T-helper 2 cell treated with Interferon-gamma antibody and Interleukin-4, amounts not matched to agents 100 ng/mL and 5 ng/mL, for 36 hours (primary cell): ENCODE data around the gene CDA. TPM values are rescaled to one million over a fixed set of nuclear protein-coding genes. Genes with fewer than 3 reads are reported as not detected.

Experiments
- intact Hi-C: fragments of 100-400 bp; cut with micrococcal nuclease; formaldehyde crosslinking; loops from one replicate; pipeline ENCODE4 v1.15.1; 2023
- total RNA-seq: library from RNA; stranded (reverse); gene quantifications from 2 replicates; pipeline ENCODE4 v1.2.3, GENCODE V29; 2022

Gene CDA
- not detected in 2 replicates for total RNA-seq

DNA sequence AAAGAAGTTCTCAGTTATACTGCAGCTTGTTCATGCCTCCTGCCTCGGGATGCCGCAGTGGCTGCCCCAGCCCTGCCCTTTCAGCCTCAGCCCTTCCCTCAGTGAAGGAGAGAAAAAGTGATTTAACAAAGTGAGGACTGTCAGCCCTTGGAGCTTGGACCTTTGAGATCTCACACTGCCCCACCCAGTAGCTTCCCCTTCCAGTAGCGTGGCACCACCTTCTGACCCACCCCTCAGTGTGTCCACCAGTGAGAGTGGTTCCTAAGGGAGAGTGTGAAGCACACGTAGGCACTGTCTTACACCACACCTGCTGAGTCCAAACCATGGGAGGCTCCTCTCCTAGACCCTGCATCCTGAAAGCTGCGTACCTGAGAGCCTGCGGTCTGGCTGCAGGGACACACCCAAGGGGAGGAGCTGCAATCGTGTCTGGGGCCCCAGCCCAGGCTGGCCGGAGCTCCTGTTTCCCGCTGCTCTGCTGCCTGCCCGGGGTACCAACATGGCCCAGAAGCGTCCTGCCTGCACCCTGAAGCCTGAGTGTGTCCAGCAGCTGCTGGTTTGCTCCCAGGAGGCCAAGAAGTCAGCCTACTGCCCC, at the start of gene CDA:
Gene CDA (plus strand): TSS at position 464 of the 592 bp plus-strand sequence. CDS start 33 bp downstream, at position 497.
- intact Hi-C loops, result no loop called here

DNA sequence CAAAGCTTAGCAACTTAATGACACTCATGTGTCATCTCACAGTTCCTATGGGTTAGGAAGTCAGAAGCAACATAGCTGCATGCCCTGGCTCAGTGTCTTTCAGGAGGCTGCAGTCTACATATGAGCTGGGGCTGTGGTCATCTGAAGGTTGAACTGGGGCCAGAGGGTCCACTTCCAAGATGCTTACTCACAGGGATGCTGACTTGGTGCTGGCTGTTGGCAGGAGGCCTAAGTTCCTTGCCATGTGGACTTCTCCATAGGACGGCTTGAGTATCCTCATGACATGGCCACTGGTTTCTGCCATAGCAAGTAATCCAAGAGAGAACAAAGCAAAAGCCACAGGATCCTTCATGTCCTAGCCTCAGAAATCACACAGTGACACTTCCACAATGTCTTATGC, 48.6 kb upstream of the CDA start:
- intact Hi-C loops, result no loop called here

DNA sequence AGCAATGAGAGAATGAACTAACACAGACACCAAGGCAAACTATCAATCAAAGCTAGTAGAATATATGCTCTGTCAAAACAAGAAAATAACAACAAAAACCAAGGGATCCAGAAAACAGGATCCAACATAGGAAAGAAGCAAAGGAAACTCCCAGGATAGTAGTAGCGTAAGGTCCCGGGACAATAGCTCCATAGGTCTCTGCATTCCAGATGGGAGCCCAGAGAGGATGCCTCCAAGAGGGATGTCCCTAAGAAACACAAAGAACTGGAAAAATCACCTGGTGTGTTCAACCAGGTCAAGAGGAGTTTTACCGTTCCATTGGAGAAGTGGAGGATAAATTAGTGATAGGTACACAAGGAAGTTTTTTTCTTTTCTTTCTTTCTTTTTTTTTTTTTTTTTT, 42.3 kb upstream of the CDA start:
- intact Hi-C loops, result no loop called here

DNA sequence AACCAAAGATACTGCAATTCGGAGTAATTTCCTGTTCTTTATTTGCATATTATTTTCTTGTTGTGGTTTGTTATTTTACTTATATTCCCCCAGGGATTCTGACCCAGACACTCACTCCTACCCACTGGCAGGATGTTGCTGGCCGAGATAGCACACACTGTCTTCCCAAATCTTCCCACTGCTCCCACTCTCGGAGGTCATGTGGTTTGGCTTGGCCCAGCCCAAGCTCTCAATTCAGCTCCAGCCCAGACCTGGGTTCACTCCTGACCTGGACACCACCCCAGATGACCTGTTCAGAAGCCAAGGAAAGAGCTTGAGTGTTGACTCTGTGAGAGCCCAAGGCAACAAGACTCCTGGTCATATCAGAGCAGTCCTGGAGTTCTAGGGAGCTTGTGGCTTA, 37.7 kb upstream of the CDA start:
- intact Hi-C loops, result no loop called here

DNA sequence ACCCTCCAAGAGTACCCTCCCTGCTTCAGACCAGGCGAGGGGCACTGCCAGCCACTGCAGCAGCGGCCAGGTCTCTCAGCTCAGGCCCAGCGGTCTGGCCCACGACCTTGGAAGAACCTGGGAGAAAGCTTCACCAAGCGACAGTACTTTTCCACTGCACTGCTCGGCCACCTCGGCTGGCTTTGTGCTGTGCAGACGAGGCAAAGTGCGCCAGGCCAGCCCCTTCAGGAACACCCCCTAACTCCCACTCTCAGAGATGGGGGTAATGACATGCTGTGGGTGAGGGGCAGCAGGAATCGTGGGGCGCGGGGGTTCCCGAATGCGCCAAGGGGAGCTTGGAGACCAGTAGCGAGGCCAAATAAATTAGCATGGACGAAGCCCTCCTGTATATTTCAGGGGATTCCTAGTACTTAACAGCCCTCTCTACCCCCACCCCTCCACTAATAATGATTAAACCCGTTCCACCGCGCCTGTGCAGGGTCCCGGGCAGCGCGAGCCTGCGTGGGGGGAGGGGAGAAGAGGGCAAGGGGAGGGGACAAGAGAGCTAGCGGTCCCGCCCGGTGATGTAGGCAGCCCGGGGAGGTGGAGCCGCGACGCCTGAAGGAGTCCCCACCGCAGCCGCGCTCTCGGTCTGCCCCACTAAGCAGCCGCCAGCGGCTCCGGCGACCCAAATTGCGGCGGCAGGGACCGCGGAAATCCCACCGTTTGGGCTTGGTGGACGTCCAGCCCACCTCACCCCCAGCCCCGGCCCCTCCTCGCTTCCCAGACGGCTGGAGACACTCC, 36.8 kb upstream of the CDA start, which contains the start of gene FAM43B:
Gene FAM43B (plus strand): TSS at position 629 of the 783 bp plus-strand sequence. CDS start 401 bp downstream, outside the sequence.
- intact Hi-C loops, result no loop called here

DNA sequence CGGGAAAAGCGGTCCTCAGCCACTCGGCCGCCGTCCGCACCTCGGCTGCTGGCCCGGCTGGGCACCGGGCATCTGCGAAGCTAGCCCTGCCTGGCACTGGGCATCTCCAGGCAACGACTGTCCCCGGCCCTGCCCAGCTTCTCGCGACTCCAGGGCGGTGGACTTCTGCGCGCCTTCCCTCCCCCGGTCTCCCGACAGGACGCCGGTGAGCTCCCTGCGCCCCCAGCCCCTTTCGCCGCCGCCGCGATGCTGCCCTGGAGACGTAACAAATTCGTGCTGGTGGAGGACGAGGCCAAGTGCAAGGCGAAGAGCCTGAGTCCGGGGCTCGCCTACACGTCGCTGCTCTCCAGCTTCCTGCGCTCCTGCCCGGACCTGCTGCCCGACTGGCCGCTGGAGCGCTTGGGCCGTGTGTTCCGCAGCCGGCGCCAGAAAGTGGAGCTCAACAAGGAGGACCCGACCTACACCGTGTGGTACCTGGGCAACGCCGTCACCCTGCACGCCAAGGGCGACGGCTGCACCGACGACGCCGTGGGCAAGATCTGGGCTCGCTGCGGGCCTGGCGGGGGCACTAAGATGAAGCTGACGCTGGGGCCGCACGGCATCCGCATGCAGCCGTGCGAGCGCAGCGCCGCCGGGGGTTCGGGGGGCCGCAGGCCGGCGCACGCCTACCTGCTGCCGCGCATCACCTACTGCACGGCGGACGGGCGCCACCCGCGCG, 36.0 kb upstream of the CDA start:
- intact Hi-C loops, result no loop called here

DNA sequence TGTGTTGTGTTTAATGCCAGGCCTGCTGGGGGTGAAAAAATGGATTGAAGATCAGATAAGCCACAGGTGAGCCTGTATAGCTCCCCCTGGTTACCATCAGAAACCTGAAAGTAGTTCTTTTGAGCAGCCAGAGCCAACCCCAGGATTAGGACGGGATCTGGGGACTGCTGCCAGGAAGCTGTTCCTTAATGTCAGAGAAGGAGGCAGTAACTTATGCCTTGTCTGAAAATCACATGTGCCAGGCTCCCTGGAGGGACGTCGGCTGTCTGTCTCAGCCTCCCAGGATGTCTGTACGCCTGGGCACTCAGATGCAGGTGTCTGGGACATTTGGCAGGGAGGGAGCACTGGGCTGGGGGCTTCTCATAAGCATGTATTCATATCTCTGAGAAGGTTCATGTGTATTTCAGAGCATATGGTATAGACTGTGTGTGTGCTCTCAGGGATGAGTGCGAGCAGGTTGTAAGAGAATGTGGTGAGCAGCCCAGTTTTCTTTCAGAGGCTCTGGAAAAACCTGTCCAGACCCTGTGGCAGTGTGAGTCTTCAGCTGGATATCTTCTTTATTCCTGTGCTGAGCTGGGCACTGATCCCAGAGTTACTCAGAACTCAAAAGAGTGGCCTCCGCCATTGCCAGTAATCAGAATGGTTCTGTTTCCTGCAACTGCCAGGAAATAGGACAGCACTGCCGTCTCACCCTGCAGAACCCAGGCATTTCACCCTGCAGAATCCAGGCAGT, 33.7 kb upstream of the CDA start:
- intact Hi-C loops, result no loop called here

DNA sequence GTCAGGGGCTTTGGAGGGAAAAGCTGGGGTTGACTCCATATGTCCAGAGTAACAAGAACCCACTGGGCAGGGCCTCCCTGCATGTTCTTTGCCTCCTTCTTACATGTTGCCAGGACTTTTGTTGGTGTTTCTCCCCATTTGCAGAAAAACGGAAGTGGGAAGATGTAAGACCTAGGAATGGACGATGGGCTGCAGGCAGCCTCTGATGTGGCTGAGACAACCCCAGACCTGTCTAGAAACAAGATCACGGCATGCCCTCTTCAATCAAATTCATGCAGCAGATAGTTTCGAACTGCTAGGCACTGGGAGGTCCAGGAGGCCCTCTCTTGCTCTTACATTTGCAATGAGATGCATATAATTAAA, 33.2 kb upstream of the CDA start:
- intact Hi-C loops, result no loop called here

DNA sequence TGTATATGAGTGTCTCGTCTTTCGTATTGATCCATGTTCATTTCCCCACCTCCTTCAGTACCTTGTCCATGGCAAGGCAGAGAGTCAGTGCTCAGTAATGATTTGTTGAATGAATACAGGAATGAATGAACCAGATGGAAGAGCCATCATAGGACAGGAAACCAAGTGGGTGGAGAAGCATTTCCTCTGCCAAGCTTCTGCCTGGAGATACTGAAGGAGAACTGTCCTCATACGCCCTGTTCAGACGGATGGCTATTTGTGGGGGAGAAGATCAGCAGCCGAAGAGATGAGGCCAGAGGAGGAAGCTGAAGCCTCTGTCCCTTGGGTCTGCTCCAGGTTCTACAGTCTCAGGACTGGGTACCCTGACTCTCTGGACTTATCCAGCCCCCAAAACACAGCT, 30.7 kb upstream of the CDA start:
- intact Hi-C loops, result no loop called here

DNA sequence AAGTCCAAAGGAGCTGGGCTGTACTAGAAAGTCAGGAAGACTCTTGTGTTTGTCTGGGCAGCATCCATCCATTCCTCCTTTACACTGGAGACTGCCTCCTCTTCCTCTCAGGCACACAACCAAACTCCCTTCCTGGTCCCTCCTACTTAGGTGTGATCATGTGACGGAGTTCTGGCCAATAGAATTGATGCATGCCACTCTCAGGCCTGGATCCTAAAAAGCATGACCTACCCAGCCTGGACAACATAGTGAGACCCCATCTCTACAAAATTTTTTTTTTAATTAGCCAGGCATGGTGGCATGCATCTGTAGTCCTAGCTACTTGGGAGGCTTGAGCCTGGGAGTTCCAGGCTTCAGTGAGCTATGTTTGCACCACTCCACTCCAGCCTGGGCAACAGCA, 27.9 kb upstream of the CDA start:
- intact Hi-C loops, result no loop called here

DNA sequence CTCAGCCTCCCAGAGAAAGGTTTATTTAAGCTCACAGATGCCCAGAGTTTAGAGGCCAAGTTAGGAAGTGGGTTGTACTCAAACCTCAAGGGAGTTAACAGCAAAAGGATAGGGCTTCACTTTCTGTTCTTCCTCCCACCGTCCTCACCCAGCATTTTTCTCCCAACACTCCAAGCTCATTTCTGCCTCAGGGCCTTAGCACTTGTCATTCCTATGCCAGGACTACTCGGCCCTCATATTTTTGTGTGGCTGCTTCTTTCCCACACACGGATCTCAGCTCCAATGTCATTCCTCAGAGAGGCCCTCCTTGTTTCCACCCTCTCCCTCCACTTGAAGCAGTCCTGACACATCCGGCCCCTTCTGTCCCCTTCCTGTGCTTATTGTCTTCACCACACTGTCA, 23.7 kb upstream of the CDA start:
- intact Hi-C loops, result no loop called here

DNA sequence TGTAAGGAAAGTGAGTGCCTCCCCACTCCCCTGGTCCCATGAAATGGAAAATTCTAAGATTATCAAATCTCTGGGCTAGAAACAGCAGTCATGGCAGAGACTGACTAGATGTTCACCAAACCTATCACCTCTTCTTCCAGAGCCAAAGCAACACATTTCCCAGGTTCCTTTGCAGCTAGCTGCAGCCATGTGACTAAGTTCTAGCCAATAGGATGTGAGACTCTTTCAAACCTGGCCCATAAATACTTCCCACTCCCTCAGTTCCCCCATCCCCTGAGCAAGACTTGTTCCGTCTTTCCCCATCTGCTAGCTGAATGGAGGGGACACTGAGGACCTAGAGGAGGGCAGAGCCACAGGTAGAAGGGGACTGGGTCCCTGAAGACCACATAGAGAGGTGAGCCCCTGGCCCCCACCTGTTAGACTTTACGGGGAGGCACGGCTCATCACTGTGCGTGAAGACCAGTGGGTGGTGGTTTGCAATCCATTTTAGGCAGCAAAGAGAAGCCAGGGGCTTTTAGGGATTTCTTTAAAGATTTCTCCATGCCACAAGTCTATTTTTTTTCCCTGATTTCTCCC, 19.3 kb upstream of the CDA start:
- intact Hi-C loops, result no loop called here

DNA sequence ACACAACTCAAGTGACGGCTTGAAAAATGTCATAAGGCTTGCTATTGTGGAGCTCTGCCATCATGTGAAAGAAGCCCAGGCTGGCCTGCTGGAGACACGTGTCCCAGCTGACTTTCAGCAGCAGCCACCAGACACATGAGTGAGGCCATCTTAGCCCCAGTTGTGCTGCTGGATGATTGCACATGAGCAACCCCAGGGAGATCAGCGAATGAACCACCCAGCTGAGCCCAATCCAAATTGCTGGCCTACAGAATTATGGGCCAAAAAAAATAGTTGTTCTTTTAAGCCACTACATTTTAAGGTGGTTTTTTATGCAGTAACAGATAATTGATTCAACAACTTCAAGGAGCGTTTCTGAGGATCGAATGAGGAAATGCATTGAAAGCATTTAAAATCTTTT, 17.5 kb upstream of the CDA start:
- intact Hi-C loops, result no loop called here

DNA sequence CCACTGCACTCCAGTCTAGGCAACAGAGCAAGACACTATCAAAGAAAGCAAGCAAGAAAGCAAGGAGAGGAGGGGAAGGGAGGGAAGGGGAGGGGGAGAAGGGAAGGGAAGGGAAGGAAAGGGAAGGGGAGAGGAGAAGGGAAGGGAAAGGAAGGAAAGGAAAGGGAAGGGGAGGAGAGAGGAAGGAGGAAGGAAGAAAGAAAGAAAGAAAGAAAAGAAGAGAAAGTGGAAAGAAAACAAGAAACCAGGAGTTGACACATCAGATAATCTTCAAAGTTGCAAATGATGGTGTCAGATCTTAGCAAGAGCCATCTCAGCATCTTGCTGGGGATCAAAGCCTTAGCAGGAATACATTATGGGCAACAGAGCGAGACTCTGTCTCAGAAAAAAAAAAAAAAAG, 14.9 kb upstream of the CDA start:
- intact Hi-C loops, result no loop called here

DNA sequence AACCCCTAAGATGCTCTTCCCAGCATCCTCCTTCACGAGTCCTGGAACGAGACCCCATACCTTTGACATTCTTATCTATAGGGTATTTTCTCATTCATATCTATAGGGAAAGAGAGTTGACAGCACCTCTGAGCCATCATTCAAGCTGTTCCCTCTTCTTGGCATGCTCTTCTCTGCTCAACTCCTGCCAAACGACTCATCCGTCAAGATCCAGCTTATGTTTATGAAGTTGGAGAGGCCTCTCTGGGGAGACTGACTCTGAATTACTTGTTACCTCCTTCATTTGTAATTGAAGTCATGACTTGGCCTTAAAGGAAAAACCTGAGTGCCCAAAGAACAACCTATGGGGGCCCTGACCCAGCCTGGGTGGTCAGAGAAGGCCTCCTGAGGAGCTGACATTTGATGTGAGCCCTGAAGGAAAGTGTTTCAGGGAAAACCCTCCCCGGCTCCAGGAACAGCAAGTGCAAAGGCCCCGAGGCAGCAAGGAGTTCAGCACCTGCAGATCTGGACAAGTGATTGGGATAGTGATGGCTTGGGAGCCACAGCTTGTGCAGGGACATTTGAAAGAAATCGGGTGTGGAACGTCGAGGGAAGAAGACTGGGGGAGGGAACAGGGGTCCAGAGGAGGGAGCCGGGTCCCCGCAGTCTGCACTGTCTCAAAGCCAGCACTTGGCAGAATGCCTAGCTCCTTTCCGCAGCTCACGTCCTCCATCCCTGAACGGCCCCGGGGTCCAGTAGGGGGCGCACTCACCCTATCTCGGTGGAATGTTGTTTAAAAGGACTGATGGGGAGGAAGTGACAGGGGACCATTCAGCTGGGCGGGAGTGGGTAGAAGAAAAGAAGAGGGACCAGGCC, 14.0 kb upstream of the CDA start:
- intact Hi-C loops, result loop anchor here (1.0 kb wide), 1 partner anchor 58 kb away; the partner anchor contains the start of gene PINK1

DNA sequence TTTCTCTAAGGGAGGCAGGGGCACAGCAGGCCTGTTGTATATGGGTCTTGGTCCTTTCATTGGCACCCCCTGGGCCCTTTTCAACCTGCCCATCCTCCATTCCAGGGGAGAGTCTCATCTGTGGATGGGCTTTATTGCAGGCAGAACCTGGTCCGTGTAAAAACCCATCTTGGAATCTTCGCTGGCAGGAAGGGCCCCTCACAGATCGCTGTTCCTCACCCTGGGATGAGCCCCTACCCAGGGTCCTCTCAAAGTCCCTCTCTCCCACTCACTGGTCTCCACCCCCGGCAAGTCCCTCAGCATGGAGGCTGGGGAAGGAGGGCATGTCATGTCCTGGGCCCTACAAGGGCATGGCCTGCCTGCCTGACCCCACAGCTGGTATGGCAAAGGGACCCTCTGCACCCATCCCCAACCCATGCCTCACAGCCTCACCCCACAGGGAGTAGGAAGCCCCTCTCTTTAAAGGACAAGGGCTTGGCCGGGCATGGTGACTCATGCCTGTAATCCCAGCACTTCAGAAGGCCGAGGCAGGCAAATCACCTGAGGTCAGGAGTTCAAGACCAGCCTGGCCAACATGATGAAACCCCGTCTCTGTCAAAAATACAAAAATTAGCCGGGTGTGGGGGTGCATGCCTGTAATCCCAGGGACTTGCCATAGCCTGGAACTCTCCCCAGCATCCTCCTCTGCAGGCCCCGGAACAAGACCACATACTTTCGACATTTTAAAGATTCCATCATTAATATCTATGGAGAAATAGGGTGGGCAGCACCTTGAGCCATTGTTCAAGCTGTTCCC, 13.2 kb upstream of the CDA start:
- intact Hi-C loops, result loop anchor here (1.0 kb wide), 1 partner anchor 58 kb away; the partner anchor contains the start of gene PINK1

DNA sequence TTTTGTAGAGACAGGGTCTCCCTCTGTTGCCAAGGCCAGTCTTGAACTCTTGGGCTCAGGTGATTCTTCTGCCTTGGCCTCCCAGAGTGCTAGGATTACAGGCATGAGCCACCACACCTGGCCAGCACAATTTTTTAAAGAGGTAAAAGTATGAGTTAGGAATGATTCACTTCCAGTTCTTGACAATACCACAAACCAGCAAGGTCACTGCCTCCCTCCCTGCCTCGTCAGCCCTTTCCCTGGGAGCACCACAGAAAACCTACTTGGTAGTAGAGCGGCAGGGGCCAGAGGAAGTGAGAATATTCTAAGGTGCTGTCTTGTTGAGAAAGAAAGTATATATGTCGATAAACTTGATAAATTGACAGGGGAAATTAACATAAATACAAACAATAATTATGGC, 10.8 kb upstream of the CDA start:
- intact Hi-C loops, result no loop called here

DNA sequence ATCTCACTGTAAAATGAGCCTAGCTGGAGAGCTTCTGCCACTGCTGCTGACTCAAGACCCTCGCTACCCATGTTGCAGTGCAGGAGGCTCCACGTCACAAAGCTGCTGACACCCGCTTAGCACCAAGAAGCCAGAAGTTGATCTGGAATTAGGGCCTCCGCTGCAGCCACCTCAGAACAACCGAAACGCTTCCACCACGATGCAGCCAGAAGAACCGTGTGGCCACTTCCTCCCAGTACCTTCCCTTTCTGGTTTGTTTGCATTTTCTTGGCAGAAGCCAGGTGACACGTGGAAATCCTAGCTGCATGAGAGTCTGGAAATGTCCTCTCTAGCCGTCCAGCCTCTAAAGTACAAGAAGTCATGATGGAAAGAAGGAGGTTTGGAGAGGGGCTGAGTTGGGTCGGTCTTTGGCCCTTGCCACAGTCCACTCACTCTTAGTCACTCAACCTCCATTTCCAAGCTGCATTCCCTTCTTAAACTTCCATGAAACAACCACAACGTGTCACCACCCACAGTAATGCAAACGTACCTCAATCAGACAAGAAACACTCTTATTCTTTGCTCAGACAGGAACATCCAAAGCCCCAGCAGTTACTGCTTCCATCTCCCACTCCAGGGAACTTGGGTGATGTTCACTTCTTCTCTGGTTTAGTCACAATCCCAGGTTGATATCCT, 10.0 kb upstream of the CDA start:
- intact Hi-C loops, result no loop called here

DNA sequence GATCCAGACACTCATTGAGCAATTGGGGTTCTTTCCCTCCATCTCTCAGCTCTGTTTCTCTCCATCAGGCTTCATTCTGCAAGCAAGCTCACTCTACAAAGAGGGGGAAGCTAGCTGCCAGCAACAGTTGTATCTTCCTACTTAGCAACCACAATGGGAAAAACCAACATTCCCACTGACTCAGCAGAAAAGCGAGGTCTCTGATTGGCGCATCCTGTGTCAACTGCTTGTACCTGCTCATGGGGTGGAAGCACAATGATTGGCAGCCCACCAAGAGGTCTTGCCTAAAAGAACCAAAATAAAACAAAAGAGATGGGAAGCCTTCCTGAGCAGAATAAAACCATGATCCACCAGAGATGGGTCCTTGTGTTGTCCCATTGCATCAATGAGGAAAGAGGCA, 4.0 kb upstream of the CDA start:
- intact Hi-C loops, result no loop called here
